Effector memory CD8-positive, alpha-beta T cell (primary cell): Measurements from ENCODE around the gene POLR2J3.
"Not testable (repeated sequence)": the region's sequence is repeated elsewhere in the genome, so short reads cannot be mapped to it uniquely, and the experiment has no call there.

ENCODE experiments used
- ATAC-seq: fragments of 150-1000 bp; cut with Tn5 transposase; replicated peaks from 2 replicates; pipeline ENCODE4 v1.10.0; 2021; ENCODE audit warnings: mild to moderate bottlenecking, moderate library complexity
- DNase-seq, 3 experiments: peaks; one replicate each; pipeline ENCODE4 v3.0.0; 2021
- H3K27ac Mint-ChIP-seq, 2 donors: one replicate each; pipeline ENCODE4 v1.8.0; 2022; ENCODE audit warnings: mild to moderate bottlenecking in 2 of 2, mixed read lengths in 2 of 2, moderate library complexity in 2 of 2
- H3K27me3 Mint-ChIP-seq, 2 donors: one replicate each; pipeline ENCODE4 v1.8.0; 2022; ENCODE audit warnings: mixed read lengths in 2 of 2
- H3K36me3 Mint-ChIP-seq: one replicate; pipeline ENCODE4 v1.8.0; 2022; ENCODE audit warnings: mild to moderate bottlenecking, moderate library complexity, mixed read lengths; ENCODE audit not compliant: insufficient read depth
- H3K4me1 Mint-ChIP-seq, 2 donors: one replicate each; pipeline ENCODE4 v1.8.0; 2022; ENCODE audit warnings: low read depth in 2 of 2, mixed read lengths in 2 of 2
- H3K4me3 Mint-ChIP-seq, 2 donors: one replicate each; pipeline ENCODE4 v1.8.0; 2022; ENCODE audit warnings: mild to moderate bottlenecking in 2 of 2, mixed read lengths in 2 of 2, moderate library complexity in 2 of 2
- H3K9me3 Mint-ChIP-seq, 2 donors: one replicate each; pipeline ENCODE4 v1.8.0; 2022; ENCODE audit warnings: mixed read lengths in 2 of 2

Gene POLR2J3

DNA sequence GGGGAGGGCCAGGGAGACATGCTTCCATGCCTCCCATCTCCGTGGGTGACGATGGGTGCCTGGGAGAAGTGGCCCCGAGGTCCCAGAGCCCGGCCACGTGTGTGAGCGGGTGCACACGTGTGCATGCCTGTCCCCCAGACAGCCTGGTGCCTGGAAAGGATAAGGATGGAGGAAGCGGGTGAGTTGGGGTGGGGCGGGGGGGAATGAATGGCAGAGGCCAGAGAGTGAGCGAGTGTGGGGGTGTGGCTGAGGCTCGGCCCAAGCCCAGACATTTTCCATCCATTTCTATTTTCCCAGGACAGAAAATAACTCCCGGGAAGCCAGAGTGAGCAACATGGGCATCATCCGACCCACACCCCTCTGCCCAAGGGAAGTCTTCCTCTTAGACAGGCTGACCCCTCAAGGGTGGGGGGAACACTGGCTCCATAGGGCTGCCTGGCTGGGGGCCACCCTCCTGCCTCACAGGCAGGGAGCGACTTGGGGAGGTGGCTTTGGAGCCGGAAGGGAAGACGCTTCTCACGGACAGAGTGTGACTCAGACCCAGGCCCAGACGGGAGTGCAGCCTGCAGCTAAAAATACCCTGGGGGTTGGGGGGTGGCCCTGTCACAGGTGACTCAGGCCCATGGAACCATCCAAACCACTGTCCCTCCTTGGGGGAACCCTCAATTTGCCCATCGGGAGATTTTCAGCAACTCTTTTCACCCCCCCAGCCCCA lies 32.2 kb upstream of the POLR2J3 start:
- H3K27me3 Mint-ChIP-seq, H3K4me1 Mint-ChIP-seq, H3K9me3 Mint-ChIP-seq, H3K4me3 Mint-ChIP-seq, H3K36me3 Mint-ChIP-seq, DNase-seq, ATAC-seq, H3K27ac Mint-ChIP-seq: not testable (repeated sequence)

DNA sequence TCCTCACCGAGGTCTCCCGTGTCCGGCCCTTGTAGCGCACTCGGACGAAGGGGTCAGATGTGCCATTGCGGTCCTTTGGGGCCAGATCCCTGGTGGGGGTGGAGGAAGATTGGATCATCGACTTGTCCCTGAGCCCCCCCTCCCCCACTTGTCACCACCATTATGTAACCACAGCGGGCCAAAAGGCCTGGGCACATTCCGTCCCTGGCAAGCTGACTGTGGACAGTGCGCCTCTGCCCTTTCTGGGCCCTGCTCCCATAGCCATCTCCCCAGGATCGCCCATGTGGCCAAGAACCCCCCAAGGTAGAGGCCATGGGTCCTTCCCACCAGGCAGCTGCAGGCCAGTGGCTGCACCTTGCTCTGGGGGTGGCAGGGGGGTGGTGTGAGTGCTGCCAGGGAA lies 29.9 kb upstream of the POLR2J3 start:
- H3K4me1 Mint-ChIP-seq, H3K27ac Mint-ChIP-seq, ATAC-seq: not testable (repeated sequence)

DNA sequence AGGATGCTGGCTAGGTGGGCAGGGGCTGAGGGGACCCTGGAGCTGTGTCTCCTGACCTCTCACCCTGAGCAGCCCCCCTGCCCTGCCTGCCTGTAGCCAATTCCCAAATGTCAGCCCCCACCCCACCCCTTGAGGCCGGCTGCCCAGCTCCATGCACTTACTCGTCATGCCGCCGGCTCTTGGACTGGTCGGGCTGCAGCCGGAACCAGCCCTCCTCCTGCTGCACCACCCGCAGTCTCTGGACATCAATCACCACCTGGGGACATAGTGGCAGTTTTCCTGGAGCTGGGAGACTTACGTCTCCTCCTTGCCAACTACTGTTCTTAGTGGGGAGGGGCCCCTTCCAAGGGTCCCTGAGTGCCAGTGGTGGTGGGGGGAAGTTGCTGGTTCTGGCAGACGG lies 27.3 kb upstream of the POLR2J3 start:
- ATAC-seq, H3K9me3 Mint-ChIP-seq, H3K27ac Mint-ChIP-seq, H3K4me3 Mint-ChIP-seq, DNase-seq, H3K36me3 Mint-ChIP-seq, H3K27me3 Mint-ChIP-seq, H3K4me1 Mint-ChIP-seq: not testable (repeated sequence)

More for the DNA sequence above, 29.9 kb upstream of the POLR2J3 start:
- H3K27me3 Mint-ChIP-seq, H3K9me3 Mint-ChIP-seq, H3K36me3 Mint-ChIP-seq, H3K4me3 Mint-ChIP-seq, DNase-seq: not testable (repeated sequence)

DNA sequence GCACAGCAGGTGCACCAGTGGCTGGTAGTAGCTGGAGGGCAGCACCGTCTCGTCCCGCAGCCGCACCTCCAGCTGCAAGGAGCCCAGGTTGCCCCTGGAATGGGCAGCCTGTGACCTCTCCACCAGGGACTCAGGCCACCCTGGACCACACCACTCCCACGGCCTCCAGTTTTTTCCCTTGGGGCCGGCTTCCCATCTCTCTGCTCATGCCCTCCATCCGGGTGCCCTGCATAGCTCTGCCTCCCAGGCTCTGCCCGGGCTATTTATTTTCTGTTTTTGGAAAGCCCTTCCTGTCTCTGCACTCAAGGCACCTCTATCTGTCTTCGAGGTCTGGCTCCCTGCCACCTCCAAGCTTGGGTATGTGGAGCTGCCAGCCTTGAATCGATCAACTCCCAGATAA lies 23.7 kb upstream of the POLR2J3 start:
- H3K27me3 Mint-ChIP-seq, H3K9me3 Mint-ChIP-seq, H3K27ac Mint-ChIP-seq, DNase-seq, H3K4me3 Mint-ChIP-seq, ATAC-seq, H3K4me1 Mint-ChIP-seq, H3K36me3 Mint-ChIP-seq: not testable (repeated sequence)

DNA sequence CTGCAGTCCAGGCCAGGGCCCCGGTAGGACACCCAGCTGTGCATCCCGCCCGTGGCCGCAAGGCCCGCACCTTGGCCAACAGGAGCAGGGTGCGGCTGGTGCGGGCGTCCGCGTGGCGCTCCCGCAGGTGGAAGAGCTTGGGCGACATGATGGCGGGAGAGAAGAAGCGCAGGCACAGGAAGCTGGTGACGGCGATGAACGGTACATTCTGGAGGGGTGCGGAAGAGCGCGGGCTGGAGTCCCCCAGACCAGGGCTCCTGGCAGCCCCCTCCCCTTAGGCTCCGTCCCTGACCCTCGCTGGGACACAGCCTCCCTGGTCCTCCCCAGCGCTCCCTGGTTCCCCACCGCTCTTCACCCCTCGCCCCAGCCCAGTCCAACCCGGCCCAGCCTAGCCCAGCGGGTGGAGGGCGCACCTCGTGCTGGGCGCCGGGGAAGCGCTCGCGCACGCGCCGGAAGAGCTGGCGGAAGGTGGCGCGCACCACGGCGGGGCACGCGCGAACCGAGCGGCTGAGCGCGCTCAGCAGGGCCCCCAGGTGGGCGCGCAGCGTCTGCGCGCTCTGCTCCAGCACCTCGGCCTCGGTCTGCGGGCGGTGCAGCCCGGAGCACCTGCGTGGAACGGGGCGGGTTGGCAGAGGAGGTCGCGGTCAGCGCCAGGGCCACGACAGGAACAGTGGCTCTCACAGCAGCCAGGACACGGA lies 21.4 kb upstream of the POLR2J3 start:
- H3K27ac Mint-ChIP-seq, H3K4me3 Mint-ChIP-seq: not testable (repeated sequence)

DNA sequence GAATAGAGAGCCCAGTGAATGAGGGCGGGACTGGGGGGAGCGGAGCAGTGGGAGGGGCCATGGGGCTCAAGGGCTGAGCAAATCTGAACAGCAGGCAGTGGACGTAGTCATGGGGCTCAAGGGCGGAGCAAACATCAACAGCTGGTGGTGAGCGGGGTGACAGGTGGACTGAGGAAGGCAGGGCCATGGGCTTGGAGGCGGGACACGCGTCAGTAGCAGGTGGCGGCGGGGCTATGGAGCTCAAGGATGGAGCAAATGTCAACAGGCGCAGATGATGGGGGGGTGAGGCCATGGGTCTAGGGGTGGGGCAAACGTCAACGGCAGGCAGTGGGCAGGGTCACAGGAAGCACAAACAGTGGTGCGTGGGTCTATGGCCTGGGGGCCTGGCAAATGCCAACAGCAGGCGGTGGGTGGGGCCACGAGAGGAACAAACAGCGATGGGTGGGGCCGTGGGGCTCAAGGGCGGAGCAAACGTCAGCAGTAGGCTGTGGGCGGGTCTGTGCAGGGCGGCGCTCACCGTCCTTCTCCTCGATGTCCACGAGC lies 20.2 kb upstream of the POLR2J3 start:
- H3K4me3 Mint-ChIP-seq, H3K9me3 Mint-ChIP-seq, H3K27me3 Mint-ChIP-seq, H3K4me1 Mint-ChIP-seq, H3K36me3 Mint-ChIP-seq, H3K27ac Mint-ChIP-seq: not testable (repeated sequence)
- peak; percentile 22 to 45 (median 25) for DNase-seq
- ATAC-seq = peak; percentile 63

More for the DNA sequence above, 21.4 kb upstream of the POLR2J3 start:
- H3K9me3 Mint-ChIP-seq, DNase-seq, H3K36me3 Mint-ChIP-seq, H3K27me3 Mint-ChIP-seq, H3K4me1 Mint-ChIP-seq: not testable (repeated sequence)
- peak; percentile 70 for ATAC-seq

DNA sequence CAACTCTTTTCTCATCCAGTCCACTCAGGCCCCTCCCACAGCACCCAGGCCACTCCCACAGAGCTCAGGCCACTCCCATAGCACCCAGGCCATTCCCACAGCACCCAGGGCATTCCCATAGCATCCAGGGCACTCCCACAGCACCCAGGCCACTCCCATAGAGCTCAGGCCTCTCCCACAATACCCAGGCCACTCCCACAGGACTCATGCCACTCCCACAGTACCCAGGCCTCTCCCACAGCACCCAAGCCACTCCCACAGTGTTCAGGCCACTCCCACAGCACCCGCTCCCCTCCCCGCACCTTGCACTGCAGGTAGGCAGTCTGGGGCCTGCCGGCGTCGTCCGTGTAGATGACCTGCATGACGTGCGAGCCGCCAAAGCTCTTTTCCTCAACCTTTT lies 17.5 kb upstream of the POLR2J3 start:
- ATAC-seq = peak; percentile 34
- H3K4me3 Mint-ChIP-seq, H3K36me3 Mint-ChIP-seq, H3K27ac Mint-ChIP-seq, H3K27me3 Mint-ChIP-seq, H3K9me3 Mint-ChIP-seq, DNase-seq, H3K4me1 Mint-ChIP-seq: not testable (repeated sequence)

DNA sequence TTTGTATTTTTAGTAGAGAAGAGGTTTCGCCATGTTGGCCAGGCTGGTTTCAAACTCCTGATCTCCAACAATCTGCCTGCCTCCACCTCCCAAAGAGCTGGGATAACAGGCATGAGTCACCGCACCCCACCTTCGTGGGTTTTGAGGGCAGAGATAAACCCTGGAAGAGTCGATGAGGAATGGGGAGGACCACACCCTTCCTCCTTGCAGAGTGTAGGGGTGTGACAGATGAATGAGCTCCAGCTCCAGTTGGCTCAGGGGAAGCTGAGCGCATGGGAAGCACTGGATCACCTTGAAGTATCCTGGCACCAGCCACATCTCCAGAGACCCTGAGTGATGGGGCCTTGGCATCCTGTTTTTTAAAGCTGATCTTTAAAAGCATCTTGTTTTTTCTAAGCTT lies 11.1 kb upstream of the POLR2J3 start:
- not testable (repeated sequence) for H3K4me1 Mint-ChIP-seq, ATAC-seq, H3K9me3 Mint-ChIP-seq, H3K27ac Mint-ChIP-seq, H3K27me3 Mint-ChIP-seq, H3K4me3 Mint-ChIP-seq, DNase-seq, H3K36me3 Mint-ChIP-seq

DNA sequence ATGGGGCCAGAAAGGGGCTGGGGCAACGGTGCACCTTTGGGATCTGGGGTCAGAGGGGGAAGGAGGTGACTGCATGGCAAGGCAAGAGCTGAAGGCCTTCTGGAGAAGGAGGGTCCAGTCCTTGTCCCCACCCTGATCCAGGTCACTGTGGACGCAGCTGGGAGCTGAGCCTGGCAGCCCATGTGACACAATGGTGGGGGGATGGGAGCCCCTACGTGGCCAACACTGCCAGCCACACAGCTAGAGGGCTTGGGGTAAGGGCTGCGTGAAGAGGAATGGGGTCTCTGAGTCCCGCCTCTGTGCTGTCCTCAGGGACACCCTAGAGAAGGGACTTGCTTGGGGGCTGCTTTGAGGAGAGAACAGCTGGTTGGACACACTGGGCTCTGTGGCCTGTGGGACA lies 9.3 kb upstream of the POLR2J3 start:
- not testable (repeated sequence) for H3K4me3 Mint-ChIP-seq, ATAC-seq, H3K4me1 Mint-ChIP-seq, H3K9me3 Mint-ChIP-seq, DNase-seq, H3K27ac Mint-ChIP-seq, H3K36me3 Mint-ChIP-seq, H3K27me3 Mint-ChIP-seq

DNA sequence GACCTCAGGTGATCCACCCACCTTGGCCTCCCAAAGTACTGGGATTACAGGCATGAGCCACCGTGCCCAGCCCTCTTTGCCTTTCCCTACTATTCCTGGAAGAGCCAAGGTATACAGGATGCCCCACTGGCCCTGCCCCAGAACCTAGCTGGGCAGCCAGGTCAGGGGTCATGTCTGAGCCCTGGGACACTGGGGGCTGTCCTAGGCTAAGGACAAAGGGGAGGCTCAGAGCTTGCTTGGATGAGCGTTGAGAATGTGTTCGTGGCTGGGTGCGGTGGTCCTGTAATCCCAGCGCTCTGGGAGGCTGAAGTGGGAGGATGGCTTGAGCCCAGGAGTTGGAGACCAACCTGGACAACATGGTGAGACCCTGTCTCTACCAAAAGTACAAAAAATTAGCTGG lies 6.1 kb upstream of the POLR2J3 start:
- H3K9me3 Mint-ChIP-seq = not testable (repeated sequence)

DNA sequence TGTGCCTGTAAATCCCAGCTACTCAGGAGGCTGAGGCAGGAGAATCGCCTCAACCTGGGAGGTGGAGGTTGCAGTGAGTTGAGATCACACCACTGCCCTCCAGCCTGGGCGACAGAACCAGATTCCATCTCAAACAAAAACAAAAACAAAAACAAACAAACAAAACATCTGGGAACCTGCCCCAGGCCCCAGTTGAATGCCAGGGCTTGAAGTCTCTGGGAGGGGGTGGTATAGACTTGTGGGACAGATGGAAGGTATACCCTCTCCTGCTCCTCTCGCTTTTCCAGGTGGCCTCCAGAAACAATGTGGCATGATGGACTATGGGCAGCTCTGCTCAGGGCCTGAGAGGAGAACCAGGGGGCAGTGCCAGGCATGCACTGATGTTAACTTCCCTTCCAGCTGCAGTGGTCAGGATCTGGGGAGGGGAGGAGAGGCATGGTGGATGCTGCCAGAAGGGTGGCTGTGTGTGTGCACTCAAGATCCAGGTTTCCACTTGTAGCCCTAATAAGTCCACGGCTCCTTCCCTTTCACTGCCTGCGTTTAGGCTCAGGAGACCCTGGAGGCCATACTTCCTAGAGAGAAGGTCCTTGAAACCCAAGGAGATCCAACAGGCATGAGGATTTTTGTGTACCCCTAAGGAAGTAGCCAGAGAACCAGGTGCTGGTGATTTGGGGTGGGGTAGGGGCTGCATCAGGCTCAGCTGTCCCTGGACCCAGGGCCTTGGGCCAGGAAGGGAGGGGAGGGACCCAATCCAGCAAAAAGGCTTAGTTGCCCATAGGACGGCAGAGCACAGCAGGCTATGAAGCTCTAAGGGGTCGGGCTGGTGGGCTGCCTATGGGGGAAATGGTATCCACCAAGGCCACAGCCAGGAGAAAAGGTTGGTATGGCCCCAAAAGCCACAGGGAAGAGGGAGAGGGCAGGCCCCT lies 5.2 kb upstream of the POLR2J3 start:
- not testable (repeated sequence) for H3K27me3 Mint-ChIP-seq, H3K36me3 Mint-ChIP-seq, H3K4me1 Mint-ChIP-seq, H3K9me3 Mint-ChIP-seq, ATAC-seq, H3K27ac Mint-ChIP-seq, DNase-seq, H3K4me3 Mint-ChIP-seq

More for the DNA sequence above, 6.1 kb upstream of the POLR2J3 start:
- not testable (repeated sequence) for H3K27ac Mint-ChIP-seq, DNase-seq, ATAC-seq, H3K36me3 Mint-ChIP-seq, H3K4me1 Mint-ChIP-seq, H3K27me3 Mint-ChIP-seq, H3K4me3 Mint-ChIP-seq

DNA sequence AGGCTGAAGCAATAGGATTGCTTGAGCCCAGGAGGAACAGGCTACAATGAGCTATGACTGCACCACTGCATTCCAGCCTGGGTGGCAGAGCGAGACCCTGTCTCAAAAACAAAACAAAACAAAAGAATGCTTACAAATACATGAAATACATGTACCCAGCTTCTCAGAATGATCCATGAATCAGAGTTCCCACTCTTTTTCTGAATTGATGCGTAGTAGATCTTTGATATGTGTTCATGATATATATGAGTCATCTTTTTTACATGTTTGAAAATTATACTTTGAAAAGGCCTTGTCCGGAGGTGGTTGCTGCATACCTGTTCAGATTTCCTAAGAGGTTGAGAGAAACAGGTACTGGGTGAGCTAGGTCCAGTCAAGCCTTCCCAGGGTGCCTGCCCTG lies 4.0 kb upstream of the POLR2J3 start:
- not testable (repeated sequence) for H3K4me1 Mint-ChIP-seq, ATAC-seq, H3K4me3 Mint-ChIP-seq, H3K27ac Mint-ChIP-seq, DNase-seq, H3K36me3 Mint-ChIP-seq, H3K9me3 Mint-ChIP-seq, H3K27me3 Mint-ChIP-seq

DNA sequence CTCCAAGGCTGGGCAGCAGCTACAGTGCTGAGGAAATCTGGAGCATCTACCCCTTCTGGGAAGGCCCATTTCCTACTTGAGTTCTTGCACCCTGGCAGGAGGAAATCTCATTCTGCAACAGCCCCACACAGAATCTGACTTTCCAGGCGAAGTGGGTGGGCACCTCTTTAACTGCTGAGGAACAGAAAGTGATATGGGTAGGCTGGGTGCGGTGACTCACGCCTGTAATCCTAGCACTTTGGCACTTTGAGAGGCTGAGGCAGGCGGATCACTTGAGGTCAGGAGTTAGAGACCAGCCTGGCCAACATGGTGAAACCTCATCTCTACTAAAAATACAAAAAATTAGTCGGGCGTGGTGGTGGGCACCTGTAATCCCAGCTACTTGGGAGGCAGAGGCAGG lies 2.2 kb upstream of the POLR2J3 start:
- not testable (repeated sequence) for H3K27ac Mint-ChIP-seq, H3K27me3 Mint-ChIP-seq, H3K4me1 Mint-ChIP-seq, ATAC-seq, H3K9me3 Mint-ChIP-seq, DNase-seq, H3K4me3 Mint-ChIP-seq, H3K36me3 Mint-ChIP-seq
